Nephron progenitor cell (in vitro differentiated cells): Measurements from ENCODE around the gene DEPDC1B.

Experiments used
- DNase-seq: peaks from one replicate; pipeline ENCODE4 v3.0.0; 2021
- H3K27ac Mint-ChIP-seq: 2 replicates; pipeline ENCODE4 v1.8.0; 2021; ENCODE audit warnings: mild to moderate bottlenecking, moderate library complexity, mixed read lengths
- H3K27me3 Mint-ChIP-seq: 2 replicates; pipeline ENCODE4 v1.8.0; 2021; ENCODE audit warnings: mild to moderate bottlenecking, low read depth, mixed read lengths; ENCODE audit not compliant: poor library complexity
- H3K36me3 Mint-ChIP-seq: 2 replicates; pipeline ENCODE4 v1.8.0; 2021; ENCODE audit warnings: low read depth, mixed read lengths
- H3K4me1 Mint-ChIP-seq: 2 replicates; pipeline ENCODE4 v1.8.0; 2021; ENCODE audit warnings: mixed read lengths
- H3K4me3 Mint-ChIP-seq: 2 replicates; pipeline ENCODE4 v1.8.0; 2021; ENCODE audit warnings: mild to moderate bottlenecking, moderate library complexity, mixed read lengths
- H3K9me3 Mint-ChIP-seq: 2 replicates; pipeline ENCODE4 v1.8.0; 2021; ENCODE audit warnings: mild to moderate bottlenecking, moderate library complexity, mixed read lengths
- CTCF ChIP-seq: fragments of 200-600 bp; sonication (generic); IDR thresholded peaks from 2 replicates; pipeline ENCODE4 v1.5.0; 2021; ENCODE audit warnings: antibody characterized with exemption

Gene DEPDC1B

GRCh38 chr5:60701321-60701968 is 1.5 kb upstream of the DEPDC1B start:
- H3K36me3 Mint-ChIP-seq = peaks cover 13% of the 10 kb centered on the region
- H3K4me1 Mint-ChIP-seq = peaks cover 37% of the 10 kb centered on the region
- no peak for DNase-seq
- peak overlapping the region; percentile 57 for H3K4me3 Mint-ChIP-seq
- no peak overlapping the region for H3K27ac Mint-ChIP-seq
- peaks cover 9% of the 10 kb centered on the region for H3K27me3 Mint-ChIP-seq
- H3K9me3 Mint-ChIP-seq = peaks cover 6% of the 10 kb centered on the region
- no peak for TF ChIP-seq CTCF

GRCh38 chr5:60700416-60700757 is 421 bp upstream of the DEPDC1B start:
- H3K4me1 Mint-ChIP-seq = peaks cover 37% of the 10 kb centered on the region
- TF ChIP-seq CTCF = no peak
- H3K36me3 Mint-ChIP-seq = peaks cover 22% of the 10 kb centered on the region
- DNase-seq = no peak
- H3K27ac Mint-ChIP-seq = peak overlapping the region; percentile 93
- H3K4me3 Mint-ChIP-seq = peak overlapping the region; percentile 97
- peaks cover 13% of the 10 kb centered on the region for H3K9me3 Mint-ChIP-seq
- peaks cover 9% of the 10 kb centered on the region for H3K27me3 Mint-ChIP-seq

GRCh38 chr5:60699288-60699608 is 718 bp downstream of the DEPDC1B start:
- DNase-seq = no peak
- Mint-ChIP-seq H3K4me1 (peaks cover 37% of the 10 kb centered on the region), H3K27me3 (peaks cover 3% of the 10 kb centered on the region), H3K27ac (peak overlapping the region; percentile 97), H3K4me3 (peak overlapping the region; percentile 97), H3K36me3 (peaks cover 34% of the 10 kb centered on the region), H3K9me3 (peaks cover 22% of the 10 kb centered on the region)
- TF ChIP-seq CTCF = no peak

- Mint-ChIP-seq H3K4me3 (peak overlapping the region; percentile 97), H3K4me1 (peaks cover 37% of the 10 kb centered on the region), H3K36me3 (peaks cover 43% of the 10 kb centered on the region), H3K27ac (peak overlapping the region; percentile 97), H3K27me3 (peaks cover 3% of the 10 kb centered on the region), H3K9me3 (peaks cover 27% of the 10 kb centered on the region)
- no peak for DNase-seq
- no peak for TF ChIP-seq CTCF
Measured at GRCh38 chr5:60698336-60698735, 1.6 kb downstream of the DEPDC1B start.

GRCh38 chr5:60690326-60690725 is 9.6 kb downstream of the DEPDC1B start:
- Mint-ChIP-seq H3K9me3 (peaks cover 31% of the 10 kb centered on the region), H3K36me3 (peaks cover 69% of the 10 kb centered on the region), H3K27me3 (no peaks in the 10 kb centered on the region), H3K4me3 (no peak overlapping the region), H3K4me1 (no peaks in the 10 kb centered on the region), H3K27ac (peak overlapping the region; percentile 44)
- DNase-seq = no peak
- no peak for TF ChIP-seq CTCF

- DNase-seq = no peak
- H3K36me3 Mint-ChIP-seq = peaks cover 69% of the 10 kb centered on the region
- no peaks in the 10 kb centered on the region for H3K27me3 Mint-ChIP-seq
- no peaks in the 10 kb centered on the region for H3K4me1 Mint-ChIP-seq
- no peak overlapping the region for H3K27ac Mint-ChIP-seq
- H3K4me3 Mint-ChIP-seq = no peak overlapping the region
- no peak for TF ChIP-seq CTCF
- peaks cover 20% of the 10 kb centered on the region for H3K9me3 Mint-ChIP-seq
Measured at GRCh38 chr5:60688980-60689379, 11.0 kb downstream of the DEPDC1B start.
